Measurements from ENCODE around the gene CCDC18. TPM values are rescaled to one million over a fixed set of nuclear protein-coding genes. Genes with fewer than 3 reads are reported as not detected.

The CCDC18 gene
- polyA plus RNA-seq, 1 donor from 2014 or later, result 5.7 TPM

DNA sequence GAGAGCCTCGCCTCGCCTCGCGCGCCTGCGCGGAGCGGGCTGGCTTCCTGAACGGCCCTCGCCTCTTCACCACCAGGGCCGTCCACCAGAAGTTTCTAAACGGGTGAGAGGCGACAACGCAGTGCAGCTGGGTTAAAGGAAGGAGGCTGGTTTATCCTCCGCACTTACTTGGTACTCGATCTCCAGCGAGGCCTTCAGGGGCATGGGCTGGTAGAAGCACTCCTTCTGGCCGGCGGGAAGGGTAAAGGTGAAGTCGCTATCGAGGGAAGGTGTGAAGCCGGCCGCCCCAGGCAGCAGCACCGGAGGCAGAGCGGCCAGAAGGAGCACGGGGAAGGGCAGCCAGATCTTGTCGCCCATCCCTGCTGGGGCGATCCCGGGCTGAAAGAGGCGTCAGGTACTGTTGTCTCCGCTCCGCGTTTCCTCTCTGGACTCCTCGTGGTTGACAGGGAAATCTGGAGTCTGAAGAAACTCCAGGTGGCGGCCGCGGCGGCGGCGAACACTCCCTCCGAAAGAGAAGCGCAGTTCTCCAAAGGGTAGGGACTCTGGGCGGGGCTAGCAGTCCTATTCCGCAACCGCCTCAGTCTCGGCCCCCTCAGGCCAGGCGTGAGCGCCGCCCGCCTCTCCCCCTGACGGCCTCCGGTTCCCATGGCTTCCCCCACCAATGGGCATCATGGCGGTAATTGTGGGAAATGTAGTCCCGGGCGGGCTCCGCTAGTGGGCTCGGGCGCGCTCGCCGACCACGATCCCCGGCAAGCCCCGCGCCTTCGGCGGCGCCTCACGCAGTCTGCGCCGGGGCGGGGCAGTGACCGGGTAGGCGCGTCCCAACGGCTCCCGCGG is 420 bp upstream of the CCDC18 start, which contains the start of gene TMED5:
Gene TMED5, minus strand, starts transcription at position 528 of the 837 bp plus-strand sequence. Its CDS starts 171 bp downstream, at position 357.
- Histone ChIP-seq H3K9ac (ENCODE audit: low read length) (peak within 1 kb of the TSS; percentile 64), H3K9me3 (ENCODE audit: low read length) (no peaks in the 10 kb centered on the region), H3K27ac (ENCODE audit: low read length) (peak within 1 kb of the TSS; percentile 62), H4K20me1 (ENCODE audit: insufficient read depth) (no peaks in the 10 kb centered on the region), H3K4me2 (ENCODE audit: low read length) (peak within 1 kb of the TSS; percentile 43), H3K9me2 (ENCODE audit: insufficient read depth, low read length) (no peaks in the 10 kb centered on the region), H3K27me3 (ENCODE audit: insufficient read depth, low read depth, low read length) (no peaks in the 10 kb centered on the region), H3K79me2 (replicated peaks; ENCODE audit: insufficient read depth, low read length) (peaks cover 25% of the 10 kb centered on the region), H3F3A (ENCODE audit: insufficient read depth, low read length, poor library complexity, severe bottlenecking) (no peaks in the 10 kb centered on the region), H3K36me3 (ENCODE audit: insufficient read depth, low read length) (no peaks in the 10 kb centered on the region), H2AFZ (ENCODE audit: low read depth, low read length) (peak within 1 kb of the TSS; percentile 90), H3K4me3 (ENCODE audit: low read length) (peak within 1 kb of the TSS; percentile 80)
- TF ChIP-seq REST (IDR thresholded peaks at IDR 0.05; ENCODE audit: borderline replicate concordance) (peak; percentile 29), TAF1 (IDR thresholded peaks at IDR 0.05; ENCODE audit: low read depth) (no peak), MXI1 (conservative IDR thresholded peaks at IDR 0.05; ENCODE audit: poor library complexity, severe bottlenecking) (no peak), EP300 (conservative IDR thresholded peaks at IDR 0.05; ENCODE audit: poor library complexity, severe bottlenecking) (peak; percentile 14), SMC3 (conservative IDR thresholded peaks at IDR 0.05; ENCODE audit: poor library complexity) (no peak), RAD21 (conservative IDR thresholded peaks at IDR 0.05) (peak; percentile 9), POLR2AphosphoS5 (IDR thresholded peaks at IDR 0.05) (peak; percentile 7), CTCF (IDR thresholded peaks at IDR 0.05; ENCODE audit: poor library complexity, severe bottlenecking) (peak; percentile 31), EZH2 (IDR thresholded peaks at IDR 0.05; ENCODE audit: borderline replicate concordance, insufficient read depth, low read length, poor library complexity, severe bottlenecking) (no peak)

- H3K36me3 ChIP-seq (ENCODE audit: insufficient read depth, low read length), result no peaks in the 10 kb centered on the region
- H3K79me2 ChIP-seq (replicated peaks; ENCODE audit: insufficient read depth, low read length), result no peaks in the 10 kb centered on the region
- TF ChIP-seq SMC3 (conservative IDR thresholded peaks at IDR 0.05; ENCODE audit: poor library complexity), result no peak
- TF ChIP-seq POLR2AphosphoS5 (IDR thresholded peaks at IDR 0.05), result no peak
- TF ChIP-seq TAF1 (IDR thresholded peaks at IDR 0.05; ENCODE audit: low read depth), result no peak
- TF ChIP-seq REST (IDR thresholded peaks at IDR 0.05; ENCODE audit: borderline replicate concordance), result no peak
- TF ChIP-seq EZH2 (IDR thresholded peaks at IDR 0.05; ENCODE audit: borderline replicate concordance, insufficient read depth, low read length, poor library complexity, severe bottlenecking), result no peak
- H2AFZ ChIP-seq (ENCODE audit: low read depth, low read length), result no peak overlapping the region
- H3K4me3 ChIP-seq (ENCODE audit: low read length), result no peak overlapping the region
- no peak overlapping the region for H3K4me2 ChIP-seq (ENCODE audit: low read length)
- no peak overlapping the region for H3K27ac ChIP-seq (ENCODE audit: low read length)
- no peaks in the 10 kb centered on the region for H3K9me3 ChIP-seq (ENCODE audit: low read length)
- H3K27me3 ChIP-seq (ENCODE audit: insufficient read depth, low read depth, low read length), result no peaks in the 10 kb centered on the region
- no peaks in the 10 kb centered on the region for H3K9me2 ChIP-seq (ENCODE audit: insufficient read depth, low read length)
- H3F3A ChIP-seq (ENCODE audit: insufficient read depth, low read length, poor library complexity, severe bottlenecking), result no peaks in the 10 kb centered on the region
- H3K9ac ChIP-seq (ENCODE audit: low read length), result no peak overlapping the region
- no peaks in the 10 kb centered on the region for H4K20me1 ChIP-seq (ENCODE audit: insufficient read depth)
Observed at GRCh38 chr1:93186667-93187066, 6.1 kb downstream of the CCDC18 start.
